HG02970 (cell line): ENCODE measurements around the gene COA8.

Experiments
- ATAC-seq: cut with Tn5 transposase; IDR thresholded peaks from one replicate; pipeline ENCODE4 v1.9.1; 2021; ENCODE audit warnings: mild to moderate bottlenecking, moderate library complexity, moderate number of reproducible peaks; ENCODE audit not compliant: unreplicated experiment, low FRiP score

COA8 gene

DNA sequence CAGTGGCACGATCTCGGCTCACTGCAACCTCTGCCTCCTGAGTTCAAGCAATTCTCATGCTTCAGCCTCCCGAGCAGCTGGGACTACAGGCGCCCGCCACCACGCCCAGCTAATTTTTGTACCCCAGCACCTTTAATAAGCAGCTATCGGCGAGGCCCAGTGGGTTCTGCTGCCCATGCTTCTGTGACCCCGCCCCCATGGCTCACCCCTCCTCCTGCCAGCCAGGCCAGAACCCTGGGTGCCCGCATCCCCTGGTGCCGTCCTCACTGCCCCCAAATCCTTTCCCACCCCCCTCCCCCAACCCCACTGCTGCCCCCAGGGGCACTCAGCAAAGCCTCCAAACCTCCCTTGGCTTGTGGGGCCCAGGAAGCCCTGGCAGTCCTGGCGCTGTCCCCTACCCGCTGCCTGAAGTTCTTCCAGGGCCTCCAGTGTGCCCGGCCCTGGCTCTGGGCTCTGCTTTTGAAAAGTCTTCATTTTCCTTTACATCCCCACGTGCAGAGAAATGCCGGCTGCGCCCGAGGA, 14.8 kb upstream of the COA8 start:
- ATAC-seq, result no peak

DNA sequence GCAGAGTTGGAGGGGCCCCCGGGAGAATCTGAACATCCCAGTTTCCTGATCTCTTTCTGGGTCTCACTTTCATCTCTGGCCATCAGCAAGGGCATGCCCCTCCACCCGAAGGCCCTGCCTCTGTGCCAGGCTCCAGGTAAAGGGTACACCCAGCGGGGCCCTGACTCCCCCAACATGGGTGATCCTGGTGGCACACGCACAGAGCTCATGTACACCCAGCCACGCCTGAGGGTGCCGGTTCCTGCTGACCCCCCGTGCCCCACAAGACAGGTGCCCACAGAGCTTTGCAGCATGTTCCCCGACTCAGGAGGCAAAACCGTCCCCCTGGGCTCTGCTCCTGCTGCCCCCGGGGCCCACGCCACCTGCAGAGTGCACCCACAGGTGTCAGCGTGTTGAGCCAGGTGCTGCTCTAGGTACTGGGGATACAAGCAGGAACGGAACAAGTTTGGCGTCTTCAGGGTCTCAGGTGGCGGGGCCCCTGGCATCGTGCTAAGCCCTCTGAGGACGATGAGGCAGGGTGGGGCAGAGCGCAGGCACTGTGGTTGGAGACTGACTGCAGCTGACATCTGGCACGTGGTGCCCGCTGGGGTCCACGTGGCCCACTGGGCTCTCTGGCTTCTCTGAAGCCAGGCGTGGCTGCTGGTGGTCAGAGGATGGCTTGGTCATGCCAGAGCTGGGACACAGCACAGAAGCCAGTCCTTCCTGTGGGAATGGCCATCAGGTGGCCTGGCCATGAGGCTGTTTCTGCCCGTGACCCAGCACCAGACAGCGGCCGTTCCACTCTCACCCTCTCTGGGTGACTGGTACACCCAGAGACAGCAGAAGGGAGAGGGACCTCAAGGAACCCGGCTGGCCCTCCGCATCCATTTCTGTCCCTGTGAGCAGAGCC, 14.1 kb upstream of the COA8 start:
- no peak for ATAC-seq

DNA sequence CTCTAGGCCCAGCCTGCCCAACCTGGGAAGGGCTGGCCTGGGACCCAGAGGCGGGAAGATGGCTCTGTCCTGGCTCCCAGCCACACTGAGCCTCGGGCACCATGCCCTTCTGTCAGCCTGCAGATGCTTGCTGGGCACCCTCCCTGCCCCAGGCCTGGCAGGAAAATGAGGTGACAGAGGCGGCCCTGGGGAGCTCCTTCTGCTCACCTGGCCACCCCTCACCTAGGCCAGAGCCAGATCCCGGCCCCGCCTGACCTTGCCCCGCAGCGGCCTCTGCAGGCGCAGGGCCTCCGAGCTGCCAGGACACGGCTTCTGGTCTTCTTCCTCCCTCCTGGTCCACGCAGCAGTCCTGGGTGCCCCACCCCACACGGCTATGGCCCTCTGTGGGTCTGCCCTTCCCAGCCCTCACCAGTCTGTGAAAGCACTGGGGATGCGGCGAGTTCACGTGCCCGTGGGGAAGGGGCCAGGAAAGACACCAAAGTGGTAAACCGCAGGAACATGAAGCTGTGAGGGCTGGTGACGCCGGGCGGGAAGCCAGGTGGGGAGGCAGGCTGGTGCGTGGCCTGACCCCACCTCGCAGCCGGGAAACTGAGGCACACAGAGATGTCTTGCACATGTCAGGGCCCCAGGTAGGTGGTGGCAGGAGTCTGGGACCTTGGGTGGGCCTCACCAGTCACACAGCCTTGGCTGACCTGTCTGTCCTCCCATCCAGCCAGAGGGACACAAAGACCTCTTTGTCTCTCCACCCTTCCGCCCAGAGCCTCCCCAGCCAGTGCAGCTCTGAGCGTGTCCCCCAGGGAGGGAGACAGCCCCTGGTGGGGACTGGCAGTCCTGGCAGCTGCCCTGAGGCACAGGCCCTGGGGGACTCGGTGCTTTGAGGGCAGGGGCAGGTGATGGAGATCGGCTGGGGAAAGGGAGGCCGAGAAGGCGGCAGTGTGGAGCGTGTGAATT, 13.1 kb upstream of the COA8 start:
- no peak for ATAC-seq

DNA sequence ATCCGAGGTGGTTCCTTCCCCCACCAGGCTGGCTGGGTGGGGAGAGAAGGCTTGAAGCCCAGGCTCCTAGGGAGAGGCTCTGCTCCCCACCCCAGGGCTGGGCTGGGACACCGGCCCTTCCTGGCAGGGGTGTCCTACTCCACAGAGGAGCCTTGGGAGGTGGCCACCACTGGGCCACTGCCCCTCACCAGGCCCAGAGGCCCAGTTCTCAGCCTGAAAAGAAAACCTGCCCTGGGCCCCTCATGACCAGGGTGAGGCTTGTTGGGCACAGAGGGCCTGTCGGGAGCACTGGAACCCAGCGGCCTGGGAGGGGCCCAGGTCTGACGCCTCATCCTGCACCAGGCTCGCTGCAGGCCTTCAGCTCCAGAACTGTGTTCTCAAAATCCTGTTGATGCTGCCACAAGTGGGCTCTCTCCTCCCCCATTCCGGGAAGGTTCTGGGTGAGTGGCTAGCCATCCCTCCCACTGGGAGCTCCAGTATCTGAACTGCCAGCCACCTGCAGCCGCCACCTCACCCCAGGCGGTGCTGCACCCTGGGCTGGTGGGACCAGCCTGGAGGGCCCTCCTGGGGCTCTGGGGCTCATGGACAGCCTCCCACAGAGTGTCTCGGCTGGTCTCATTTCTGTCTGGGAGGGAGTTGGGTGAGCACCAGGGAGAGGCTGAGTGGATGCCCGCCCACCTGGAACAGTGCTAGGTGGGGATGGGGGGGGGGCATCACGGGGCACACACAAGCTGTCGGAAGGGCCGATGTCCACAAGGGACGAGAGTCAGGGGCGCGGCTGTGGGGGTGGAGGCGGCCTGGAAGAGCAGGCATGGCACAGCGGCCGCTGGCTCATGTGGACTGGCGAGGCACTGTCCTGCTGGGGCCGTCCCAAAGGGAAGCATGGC, 12.1 kb upstream of the COA8 start:
- ATAC-seq, result no peak

DNA sequence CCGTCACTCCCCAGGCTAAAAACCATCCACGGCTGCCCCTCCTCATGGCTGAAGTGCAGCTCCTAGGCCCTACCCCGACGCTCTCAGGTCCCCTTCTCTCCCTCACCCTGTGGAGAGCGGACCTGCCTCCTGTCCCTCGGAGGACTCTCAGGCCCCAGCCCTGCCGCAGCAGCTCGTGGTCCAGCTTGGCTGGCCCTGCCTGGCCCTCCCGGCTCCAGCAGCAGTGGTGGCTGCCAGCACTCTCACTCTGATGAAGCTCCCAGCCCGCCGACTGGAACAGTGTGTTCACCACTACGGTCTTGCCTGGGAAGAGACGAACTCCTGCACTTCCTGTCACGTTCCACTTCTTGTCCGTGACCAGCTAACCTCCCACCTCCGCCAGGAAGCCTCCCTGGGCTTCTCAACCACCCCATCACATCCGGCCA, 11.4 kb upstream of the COA8 start:
- no peak for ATAC-seq

DNA sequence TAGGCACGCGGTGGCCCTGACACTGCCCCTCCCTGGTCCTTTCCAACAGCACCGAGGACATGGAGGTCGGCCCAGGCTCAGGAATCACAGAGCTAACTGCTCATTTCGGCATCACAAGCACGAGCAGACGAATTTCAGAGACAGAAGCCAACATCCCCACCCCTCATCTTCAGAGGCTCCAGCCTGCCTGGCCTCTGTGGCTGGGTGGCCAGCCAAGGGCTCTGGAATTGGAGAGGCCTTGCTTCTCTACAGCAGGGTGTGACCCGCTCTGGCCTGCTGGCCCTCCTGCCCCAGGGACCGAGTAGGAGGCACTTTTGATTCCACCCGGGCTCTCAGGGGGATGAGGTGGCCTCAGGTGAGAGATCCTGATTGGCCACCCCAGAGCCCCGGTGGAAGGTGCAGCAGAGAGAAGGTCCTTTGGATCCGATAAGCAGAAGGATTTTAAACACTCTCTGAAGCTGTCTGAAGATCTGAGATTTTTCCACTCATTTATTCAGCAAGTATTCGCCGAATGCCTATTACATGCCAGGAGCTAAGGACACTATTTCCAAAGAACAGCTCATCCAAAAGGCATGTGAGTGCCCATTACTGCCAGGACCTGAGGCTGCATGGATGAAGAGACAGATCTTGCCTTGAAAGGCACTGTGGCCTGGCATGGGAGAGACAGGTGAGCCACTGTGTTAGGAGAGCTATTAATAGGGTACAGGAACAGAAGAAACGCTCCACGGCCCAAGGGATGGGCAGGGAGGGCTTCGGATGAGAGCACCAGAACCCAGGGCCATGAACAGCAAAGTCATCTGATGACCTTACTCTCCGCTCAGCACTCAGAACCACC, 10.5 kb upstream of the COA8 start:
- no peak for ATAC-seq

DNA sequence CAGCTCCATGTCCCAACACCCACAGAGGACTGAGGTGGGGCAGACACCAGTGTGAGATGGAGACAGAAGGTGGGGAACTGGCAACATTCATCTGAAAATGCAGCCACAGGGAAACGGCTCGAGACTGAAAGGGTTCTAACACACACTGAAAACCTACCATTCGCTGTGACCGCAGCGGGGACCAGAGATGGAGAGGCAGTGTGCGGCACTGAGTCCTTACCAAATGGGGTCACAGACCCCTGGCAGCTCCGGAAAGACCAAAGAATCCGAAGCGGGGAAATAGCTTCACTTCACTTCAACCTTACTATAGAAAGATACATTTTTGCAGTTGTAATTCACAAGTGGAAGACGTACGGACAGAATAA, 9.9 kb upstream of the COA8 start:
- ATAC-seq, result no peak

DNA sequence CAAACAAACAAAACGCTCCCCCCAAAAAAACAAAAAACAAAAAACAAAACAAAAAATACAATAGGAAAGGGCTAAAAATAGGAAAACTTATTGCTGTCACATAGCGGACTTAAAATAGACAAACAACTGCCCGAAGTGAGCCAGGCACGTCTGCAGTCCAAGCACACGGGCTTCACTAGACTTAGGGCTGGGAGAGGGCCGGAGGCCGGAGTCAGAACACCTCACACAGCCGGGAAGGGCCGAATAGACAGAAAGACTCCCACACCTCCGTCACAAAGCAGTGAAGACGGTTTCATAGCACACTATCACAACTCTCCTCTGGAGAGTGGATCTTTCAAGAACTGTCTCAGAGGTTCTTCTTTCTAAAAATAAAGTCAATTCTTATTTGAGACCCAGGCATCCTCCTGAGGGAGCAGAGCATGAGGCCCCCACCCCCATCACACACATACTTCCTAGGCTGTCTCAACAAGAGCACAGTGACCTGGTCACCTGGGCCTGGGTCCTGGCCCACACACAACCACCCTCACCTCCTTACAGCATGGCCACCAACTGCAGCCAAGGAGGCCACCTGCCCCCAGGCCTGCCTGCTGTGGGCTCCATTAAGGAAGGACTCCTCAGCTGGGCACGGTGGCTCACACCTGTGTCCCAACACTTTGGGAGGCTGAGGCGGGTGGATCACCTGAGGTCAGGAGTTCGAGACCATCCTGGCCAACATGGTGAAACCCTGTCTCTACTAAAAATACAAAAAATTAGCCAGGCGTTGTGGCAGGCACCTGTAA, 7.0 kb upstream of the COA8 start:
- no peak for ATAC-seq

DNA sequence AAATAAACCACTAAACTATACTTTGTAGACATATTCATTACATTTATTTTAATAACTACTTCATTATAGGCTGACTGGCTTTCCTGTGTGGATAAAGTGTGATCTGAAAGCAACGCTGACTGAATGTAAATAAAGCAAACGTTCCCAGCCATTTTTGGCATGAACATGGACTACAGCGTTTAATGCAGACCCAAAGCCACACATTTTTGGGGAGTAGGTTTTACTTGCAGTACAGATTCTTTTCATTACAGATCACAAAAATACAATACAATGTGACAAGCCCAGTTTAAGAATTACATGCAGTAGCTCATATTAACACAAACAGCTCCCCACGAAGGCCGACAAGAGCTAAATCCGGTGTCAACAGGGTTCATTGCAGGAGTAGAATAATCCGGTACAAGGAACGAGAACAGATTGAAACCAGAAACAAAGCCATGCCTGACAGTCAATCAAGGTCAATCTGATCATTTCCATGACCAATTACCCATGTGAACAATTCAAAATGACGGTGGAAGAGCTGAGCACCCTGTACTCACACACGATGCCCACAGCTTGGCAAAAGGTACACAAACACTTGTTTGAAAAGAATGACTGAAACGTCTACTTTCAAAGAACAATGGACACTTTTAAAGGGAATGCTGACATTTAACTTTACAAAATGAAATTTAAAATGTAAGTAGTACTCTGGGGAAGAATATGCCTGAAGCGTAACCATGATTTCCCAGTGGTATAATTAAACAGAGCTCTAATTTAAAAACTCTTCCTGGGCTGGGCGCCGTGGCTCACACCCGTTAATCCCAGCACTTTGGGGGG, 5.6 kb upstream of the COA8 start:
- no peak for ATAC-seq

DNA sequence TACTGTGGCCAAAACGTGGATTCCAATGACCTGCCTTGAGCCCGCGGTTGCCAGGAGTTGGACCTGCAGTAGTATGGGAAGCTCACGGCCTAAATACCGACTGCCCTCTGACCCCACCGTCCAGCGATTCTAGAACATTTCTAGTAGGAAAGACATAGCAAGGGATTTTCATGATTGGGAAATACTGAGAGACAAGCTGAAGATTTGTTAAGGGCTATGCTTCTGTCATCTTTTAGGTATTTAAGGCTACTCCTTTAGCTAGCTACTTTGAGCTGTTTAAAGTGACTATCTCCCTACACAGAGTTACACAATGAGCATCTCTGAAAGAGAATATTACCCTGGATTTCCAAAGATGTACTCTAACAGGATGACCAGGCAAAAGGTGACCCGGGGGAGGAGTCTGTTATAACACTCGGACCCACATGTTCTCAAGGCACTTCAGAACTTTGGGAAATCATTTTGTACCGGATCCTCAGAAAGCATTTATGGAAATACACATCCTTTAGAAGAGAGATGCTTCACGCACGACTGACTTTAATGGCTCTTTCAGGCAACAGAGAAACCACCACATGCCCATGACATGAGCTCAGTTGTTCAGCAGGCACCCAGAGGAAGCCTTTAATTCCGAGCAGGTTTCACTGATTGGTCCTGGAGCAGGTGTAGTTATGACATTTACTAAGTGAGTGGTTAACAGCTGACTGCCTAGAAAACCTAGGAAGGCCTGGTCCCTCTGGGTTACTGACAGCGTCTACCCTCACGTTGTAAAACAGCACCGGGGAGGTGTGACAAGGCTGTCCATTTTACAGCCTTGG, 4.5 kb upstream of the COA8 start:
- no peak for ATAC-seq

DNA sequence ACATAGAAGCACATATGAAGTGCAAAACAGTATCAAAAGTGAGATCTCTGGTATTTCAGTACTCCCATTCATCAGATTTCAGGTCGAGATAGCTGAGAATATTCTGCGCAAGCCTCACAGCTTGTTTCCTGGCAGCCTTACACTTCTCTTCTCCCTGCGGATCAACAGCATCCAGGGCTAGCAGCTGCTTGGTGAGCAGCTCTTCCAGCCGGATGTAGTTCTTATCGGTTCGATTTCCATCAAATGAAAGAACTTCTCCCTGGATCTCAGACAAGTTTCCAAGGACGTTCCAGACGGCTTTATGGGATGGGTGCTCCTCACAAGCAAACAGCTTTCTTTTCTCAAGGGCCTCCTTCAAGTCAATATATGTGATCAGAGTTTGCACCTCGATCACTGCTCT, 3.0 kb upstream of the COA8 start:
- ATAC-seq, result no peak

DNA sequence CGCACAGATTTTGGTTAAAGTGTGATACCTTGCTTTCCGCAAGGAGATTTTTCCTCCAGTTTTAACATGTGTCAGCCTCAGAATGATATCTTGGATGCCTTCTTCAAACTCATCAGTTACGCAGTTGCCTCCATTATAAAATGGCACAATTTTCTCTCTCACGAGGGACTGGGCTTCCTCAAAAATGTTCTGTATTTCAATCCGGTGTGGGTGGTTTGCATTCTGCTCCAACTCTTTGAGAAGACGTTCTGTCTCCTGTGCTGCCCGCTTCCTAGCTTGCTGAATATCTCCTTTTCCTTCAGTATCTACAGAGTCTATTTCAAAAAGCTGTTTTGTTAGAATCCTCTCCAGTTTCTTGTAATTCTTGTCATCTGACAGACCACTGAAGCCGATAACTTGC, 2.1 kb upstream of the COA8 start:
- ATAC-seq, result no peak

DNA sequence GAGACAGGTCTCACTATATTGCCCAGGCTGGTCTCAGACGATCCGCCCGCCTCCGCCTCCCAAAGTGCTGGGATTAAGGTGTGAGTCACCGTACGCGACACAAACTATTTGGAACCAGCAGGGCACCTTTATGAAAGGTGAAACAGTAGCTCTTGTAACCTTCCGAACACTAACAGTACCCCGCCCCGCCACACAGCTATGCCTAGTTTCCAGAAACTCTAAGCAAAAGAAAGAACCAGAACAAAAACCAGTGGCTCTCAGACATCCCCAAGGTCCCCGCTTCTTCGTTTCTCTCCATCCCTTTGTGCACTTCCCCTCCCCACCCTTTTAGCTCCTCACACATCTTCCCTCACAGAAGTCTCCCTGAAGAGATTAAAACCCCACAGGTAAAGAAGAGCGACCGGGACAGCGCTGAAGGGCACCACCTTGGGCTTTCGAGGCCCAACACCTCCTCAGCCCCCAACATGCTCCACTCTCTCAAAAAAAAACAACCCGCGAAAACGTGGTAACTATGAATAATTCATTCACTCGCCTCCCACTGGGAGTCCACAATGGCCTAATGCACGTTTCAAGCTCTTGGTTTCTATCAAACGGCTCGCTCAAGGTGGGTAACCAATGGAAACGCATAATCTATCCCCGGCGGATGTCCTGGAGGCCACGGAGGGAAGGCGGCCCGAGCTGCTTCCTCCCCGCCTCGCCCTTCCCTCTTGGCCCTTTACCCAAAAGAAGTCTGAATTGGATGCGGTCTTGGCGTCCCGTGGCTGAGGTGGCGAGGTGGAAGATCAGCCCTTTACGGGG, 1.2 kb upstream of the COA8 start:
- ATAC-seq, result no peak

DNA sequence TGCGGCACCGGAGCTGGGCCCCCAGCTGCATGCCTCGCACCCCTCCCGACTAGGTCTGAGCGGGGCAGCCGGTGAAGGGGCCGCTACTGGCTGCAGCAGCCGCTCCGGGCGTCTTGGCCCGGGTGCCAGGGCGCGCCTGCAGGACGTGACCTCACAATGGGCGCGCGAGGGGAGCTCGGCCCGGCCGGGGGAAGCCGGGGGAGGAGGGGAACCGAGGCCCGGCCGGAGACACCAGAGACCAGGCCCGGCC, 656 bp upstream of the COA8 start:
- ATAC-seq, result no peak

DNA sequence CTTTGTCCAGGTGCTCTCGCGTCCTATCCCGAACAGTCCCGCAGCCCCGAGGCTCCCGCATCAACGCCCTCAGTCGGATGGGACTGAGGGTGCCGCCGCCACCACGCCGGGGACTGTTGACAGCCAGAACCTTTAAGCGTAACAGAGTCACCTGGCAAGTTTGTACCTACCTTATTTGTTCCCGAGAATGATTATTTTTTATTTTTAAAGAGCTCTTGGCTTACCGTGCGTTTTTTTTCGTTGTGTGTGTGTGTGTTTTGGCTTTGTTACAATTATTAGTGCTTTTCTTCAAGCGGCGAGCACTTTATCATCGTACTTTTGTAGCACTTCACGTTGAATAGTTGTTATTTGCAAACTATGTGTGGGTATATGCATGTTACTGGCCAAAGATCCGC, 463 bp downstream of the COA8 start:
- no peak for ATAC-seq

DNA sequence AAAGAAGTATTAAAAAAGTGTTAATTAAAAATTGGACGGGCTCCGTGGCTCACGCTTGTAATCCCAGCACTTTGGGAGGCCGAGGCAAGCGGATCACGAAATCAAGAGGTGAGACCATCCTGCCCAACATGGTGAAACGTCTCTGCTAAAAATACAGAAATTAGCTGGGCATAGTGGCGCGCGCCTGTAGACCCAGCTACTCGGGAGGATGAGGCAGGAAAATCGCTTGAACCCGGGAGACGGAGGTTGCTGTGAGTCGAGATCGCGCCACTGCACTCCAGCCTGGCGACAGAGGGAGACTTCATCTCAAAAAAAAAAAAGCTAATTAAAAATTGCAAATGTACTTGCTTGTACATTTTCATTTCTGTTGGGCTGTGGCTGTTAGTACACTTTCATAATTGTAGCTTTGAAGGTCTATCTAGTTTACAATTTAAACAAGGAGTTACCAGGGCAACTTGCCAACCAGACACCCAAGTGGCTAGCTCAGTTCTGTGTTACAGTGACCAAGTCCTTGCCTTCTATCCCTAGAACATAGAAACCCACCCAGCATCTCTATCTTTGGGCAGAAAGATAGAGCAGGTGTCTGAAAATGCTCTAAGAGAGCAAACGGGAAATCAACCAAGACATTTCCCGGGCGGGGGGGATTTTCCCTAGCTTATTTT, 1.2 kb downstream of the COA8 start:
- ATAC-seq, result no peak
